ENCODE results near the gene ARHGEF11. TPM values are rescaled to one million over a fixed set of nuclear protein-coding genes. Genes with fewer than 3 reads are reported as not detected.

The ARHGEF11 gene
- total RNA-seq, 1 experiment from 2014 or later: 41.1 TPM

DNA sequence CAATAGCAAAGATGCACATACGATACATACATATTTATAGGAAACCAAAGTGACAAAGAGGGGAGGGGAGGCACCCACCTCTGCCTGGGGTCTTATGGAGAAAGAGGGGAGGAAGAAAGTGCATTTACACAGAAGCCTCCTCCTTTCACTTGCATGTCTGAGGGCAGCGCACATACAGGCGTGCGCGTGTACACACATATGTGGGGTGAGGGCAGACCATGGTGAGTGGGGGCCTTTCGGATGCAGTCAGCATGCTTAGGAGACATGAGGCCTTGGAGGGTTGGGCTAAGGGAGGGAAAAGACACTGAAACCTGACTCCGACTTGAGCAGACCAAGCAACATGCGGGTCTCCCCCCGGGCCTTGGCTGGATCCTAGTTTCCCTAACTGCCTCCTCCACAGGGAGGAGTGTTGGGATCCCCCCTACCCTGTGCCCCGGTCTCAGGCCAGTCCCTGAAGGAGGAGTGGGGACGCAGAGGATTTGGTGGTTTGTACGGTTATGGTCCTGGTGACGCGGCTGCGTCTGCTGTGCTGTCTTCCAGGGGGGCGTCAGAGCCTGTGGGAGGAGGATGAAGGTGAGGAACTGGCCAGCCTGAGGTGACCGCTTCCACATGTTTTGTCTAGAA is 109.9 kb downstream of the ARHGEF11 start:
- Histone ChIP-seq H4K8ac (replicated peaks; ENCODE audit: insufficient read length, low read depth, low read length) (no peak overlapping the region), H3K14ac (ENCODE audit: insufficient read depth, low read length) (no peak overlapping the region; the same call in 1 of the 2 replicates), H2BK120ac (ENCODE audit: low read depth, low read length, poor library complexity, severe bottlenecking) (no peak overlapping the region), H3K18ac (ENCODE audit: insufficient read length, low read depth, low read length) (no peak overlapping the region), H2BK12ac (ENCODE audit: insufficient read length, low read depth, low read length) (no peak overlapping the region), H4K20me1 (ENCODE audit: control insufficient read depth, insufficient read depth, insufficient read length) (no peaks in the 10 kb centered on the region), H3K79me2 (ENCODE audit: insufficient read depth, low read length) (no peaks in the 10 kb centered on the region), H3K9ac (ENCODE audit: extremely low read depth, insufficient read length, low read length) (no peak overlapping the region), H4K5ac (ENCODE audit: insufficient read length, low read depth, low read length) (no peak overlapping the region), H2AK5ac (ENCODE audit: insufficient read length, low read length) (no peak overlapping the region), H3K4me1 (ENCODE audit: insufficient read depth, low read length) (no peaks in the 10 kb centered on the region), H2AFZ (ENCODE audit: low read length) (no peak overlapping the region), H3K9me3 (ENCODE audit: control insufficient read depth, low read depth, low read length) (no peaks in the 10 kb centered on the region), H2BK15ac (ENCODE audit: low read depth, low read length) (no peak overlapping the region), H4K91ac (ENCODE audit: insufficient read length, low read depth, low read length) (no peak overlapping the region), H3K4ac (ENCODE audit: low read depth, low read length) (no peak overlapping the region), H3K56ac (ENCODE audit: insufficient read length, low read depth, low read length) (no peak overlapping the region), H3K23ac (ENCODE audit: insufficient read length, low read depth, low read length) (no peak overlapping the region), H3K27me3 (ENCODE audit: insufficient read depth, low read length) (no peaks in the 10 kb centered on the region; the same call in 1 of the 2 replicates), H3K79me1 (ENCODE audit: insufficient read depth, low read depth, low read length, poor library complexity, severe bottlenecking) (no peaks in the 10 kb centered on the region), H3K23me2 (ENCODE audit: insufficient read length, low read depth, low read length, poor library complexity, severe bottlenecking) (no peaks in the 10 kb centered on the region), H2BK20ac (ENCODE audit: low read depth, low read length, poor library complexity, severe bottlenecking) (no peak overlapping the region), H2BK5ac (ENCODE audit: insufficient read length, low read length) (no peak overlapping the region), H3K4me2 (ENCODE audit: insufficient read depth, insufficient read length, low read length) (no peak overlapping the region), H3K27ac (ENCODE audit: insufficient read length, low read depth, low read length) (no peak overlapping the region), H3T11ph (ENCODE audit: low read length) (no peak overlapping the region)
- TF ChIP-seq, protein P1, sequence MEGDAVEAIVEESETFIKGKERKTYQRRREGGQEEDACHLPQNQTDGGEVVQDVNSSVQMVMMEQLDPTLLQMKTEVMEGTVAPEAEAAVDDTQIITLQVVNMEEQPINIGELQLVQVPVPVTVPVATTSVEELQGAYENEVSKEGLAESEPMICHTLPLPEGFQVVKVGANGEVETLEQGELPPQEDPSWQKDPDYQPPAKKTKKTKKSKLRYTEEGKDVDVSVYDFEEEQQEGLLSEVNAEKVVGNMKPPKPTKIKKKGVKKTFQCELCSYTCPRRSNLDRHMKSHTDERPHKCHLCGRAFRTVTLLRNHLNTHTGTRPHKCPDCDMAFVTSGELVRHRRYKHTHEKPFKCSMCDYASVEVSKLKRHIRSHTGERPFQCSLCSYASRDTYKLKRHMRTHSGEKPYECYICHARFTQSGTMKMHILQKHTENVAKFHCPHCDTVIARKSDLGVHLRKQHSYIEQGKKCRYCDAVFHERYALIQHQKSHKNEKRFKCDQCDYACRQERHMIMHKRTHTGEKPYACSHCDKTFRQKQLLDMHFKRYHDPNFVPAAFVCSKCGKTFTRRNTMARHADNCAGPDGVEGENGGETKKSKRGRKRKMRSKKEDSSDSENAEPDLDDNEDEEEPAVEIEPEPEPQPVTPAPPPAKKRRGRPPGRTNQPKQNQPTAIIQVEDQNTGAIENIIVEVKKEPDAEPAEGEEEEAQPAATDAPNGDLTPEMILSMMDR (conservative IDR thresholded peaks at IDR 0.05): no peak
- Mint-ChIP-seq H3K4me1 (peaks cover 31 to 44% of the 10 kb centered on the region in 2 experiments), H3K27me3 (ENCODE audit: low read depth) (peaks cover 12% of the 10 kb centered on the region), H3K4me3 (peak overlapping the region in 1 of 2 experiments; percentile 30; a peak in 1 of 5 replicates), H3K27ac (peak overlapping the region in 1 of 3 experiments; percentile 75; a peak in 2 of 7 replicates), H3K9me3 (no peaks in the 10 kb centered on the region), H3K36me3 (ENCODE audit: insufficient read depth in 1 of 3, low read depth in 3 of 3) (peaks cover 16 to 51% (median 51%) of the 10 kb centered on the region in 3 experiments; a peak in 6 of 7 replicates)
- WGBS (ENCODE audit: extremely low coverage, insufficient read length, low lambda C conversion rate): no CpG with 5 or more reads among the region's 17 CpGs
- no peak for DNase-seq

All from H9 (cell line).